NCI-H460 (cell line): Measurements from ENCODE around the gene LRMDA. TPM values are rescaled to one million over a fixed set of nuclear protein-coding genes. Genes with fewer than 3 reads are reported as not detected.

ENCODE experiments used
- DNase-seq: peaks from one replicate; pipeline ENCODE4 v3.0.0-alpha.2; 2016; ENCODE audit warnings: low read depth; ENCODE audit errors: extremely low read depth
- total RNA-seq: library from RNA; depleted of rRNA; stranded (reverse); fragments of >200 nt; shearing (Covaris generic); gene quantifications from 2 replicates; pipeline ENCODE4 v1.2.3, GENCODE V29; 2014

LRMDA gene
- total RNA-seq, 1 experiment from 2014 or later: 0.99 TPM

DNA sequence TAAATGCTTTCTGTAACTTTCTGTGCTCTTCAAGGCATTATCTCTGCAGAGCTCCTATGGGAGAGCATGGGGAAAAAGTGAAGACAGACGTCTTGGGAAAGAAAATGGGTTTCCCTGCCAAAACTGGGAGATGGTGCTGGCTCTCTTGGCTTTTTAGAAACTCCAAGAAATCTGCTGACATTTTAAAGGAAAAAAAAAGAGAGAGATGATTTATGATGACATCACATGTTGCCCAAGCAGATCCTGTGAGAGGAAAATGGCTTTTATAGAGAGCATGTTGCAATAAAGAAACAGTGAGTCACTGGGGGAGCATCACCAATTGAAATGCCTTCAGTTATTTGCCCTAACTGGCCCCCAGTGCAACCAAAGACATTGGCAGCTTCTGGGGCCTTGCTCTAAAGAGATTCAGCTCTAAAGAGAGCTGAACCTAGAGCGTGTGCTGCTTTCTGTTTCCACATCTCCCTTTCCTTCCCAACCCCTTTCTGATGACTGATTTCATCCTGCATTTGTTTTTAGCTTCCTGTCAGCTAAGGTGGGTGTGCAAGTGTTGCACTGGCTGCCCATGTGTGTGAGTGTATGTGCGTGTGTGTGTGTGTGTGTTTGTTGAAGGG lies 37.7 kb downstream of the LRMDA start:
- DNase-seq: peak; percentile 69

DNA sequence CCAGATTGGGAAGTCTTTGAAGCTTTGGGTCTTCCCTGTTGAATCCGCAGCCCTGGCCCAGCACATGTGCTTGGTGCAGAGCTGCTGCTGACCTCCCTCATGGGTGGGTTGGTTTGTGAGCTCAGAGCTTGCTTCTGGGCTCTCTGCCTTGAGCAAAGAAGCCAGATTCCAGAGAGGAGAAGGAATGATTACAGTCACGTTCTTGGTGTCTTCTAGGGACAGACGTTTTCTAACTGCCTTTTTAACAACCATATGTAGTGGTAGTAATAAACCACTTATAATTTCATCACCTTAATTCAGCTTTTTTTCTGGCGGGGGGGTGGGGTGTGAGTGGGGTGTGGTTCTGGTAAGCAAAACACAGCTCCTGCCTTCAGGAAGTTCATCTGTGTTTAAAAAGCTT lies 39.5 kb downstream of the LRMDA start:
- DNase-seq: no peak

DNA sequence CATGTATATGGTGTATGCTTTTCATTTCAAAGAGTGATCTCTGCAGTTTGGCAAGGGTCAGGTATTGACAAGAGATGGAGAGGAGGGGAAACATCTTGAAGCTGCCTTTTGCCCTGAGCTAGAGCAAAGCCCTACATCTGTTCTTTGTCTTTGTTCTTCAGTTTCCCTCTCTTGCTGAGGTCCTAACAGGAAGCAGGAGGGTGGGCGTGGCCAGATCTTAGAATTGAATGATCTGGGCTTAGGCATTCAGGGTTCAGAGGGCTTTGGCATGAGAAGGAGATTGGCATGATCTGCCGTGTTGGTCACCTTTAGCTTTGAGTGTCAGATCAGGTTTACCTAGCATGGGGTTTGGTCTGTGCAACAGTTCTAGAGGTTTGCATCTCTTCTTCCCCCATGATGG lies 41.3 kb downstream of the LRMDA start:
- DNase-seq: no peak

DNA sequence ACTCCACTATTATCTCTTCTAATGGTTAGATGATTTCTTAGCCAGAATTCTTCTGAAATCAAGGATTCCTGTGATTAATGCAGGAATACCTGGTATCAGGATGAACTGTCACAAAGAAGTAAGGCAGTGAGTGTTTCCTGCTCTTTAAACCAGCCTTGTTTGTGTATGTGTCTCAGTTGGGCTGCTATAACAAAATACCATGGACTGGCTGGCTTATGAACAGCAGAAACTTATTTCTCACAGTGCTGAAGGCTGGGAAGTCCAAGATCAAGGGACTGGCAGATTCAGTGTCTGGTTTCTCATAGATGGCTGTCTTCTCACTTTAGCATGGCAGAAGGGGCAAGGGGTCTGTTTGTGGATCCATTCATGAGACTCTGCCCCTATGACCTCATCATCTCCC lies 42.7 kb downstream of the LRMDA start:
- no peak for DNase-seq

DNA sequence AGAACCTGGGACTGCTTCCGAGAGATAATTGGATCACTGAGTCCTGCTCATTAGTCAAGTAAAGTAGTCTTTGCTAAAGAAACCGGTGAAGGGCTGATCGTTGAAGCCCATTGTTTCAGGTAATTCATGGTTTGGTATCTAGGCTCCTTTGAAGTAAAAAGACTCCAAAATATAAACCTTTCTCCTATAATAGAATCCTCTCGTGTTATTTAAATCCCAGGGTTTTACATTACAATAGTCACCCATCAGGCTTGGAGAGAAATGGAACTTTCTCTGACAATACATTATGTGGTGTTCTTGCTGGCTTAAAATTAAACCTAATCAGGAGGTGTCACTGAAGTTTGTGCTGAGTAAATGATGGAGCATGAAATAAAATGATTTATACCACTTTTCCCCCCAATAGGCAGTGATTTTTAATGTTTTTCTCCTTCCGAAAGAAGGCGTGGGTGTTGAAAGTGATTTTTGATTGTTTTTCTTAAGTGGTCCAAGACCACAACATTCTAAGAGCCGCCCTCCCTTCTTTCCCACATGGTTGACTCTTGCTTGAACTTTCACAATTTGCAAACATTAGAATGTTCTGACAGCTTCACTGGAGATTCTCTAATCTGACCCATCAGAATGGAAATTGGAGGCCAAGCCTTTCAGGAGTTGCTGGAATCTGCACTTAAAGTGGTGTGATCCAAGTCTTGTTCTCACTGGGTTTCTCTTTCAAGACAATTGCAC lies 44.2 kb downstream of the LRMDA start:
- no peak for DNase-seq

DNA sequence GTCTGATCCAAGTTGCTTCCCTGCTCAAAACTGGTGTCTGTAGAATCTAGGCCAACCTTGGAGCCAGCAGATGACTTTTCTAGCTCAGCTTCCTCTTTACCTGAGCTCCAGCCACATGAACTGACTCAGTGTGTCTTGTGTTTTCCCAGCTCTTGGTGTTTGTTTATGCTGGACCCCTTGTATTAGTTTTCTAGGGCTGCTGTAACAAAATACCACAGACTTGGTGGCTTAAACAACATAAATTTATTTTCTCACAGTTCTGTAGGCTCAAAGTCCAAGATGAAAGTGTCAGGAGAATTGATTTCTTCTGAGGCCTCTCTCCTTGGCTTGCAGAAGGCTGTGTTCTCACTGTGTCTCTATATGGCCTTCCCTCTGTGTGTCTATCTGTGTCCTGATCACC lies 45.1 kb downstream of the LRMDA start:
- DNase-seq: no peak

DNA sequence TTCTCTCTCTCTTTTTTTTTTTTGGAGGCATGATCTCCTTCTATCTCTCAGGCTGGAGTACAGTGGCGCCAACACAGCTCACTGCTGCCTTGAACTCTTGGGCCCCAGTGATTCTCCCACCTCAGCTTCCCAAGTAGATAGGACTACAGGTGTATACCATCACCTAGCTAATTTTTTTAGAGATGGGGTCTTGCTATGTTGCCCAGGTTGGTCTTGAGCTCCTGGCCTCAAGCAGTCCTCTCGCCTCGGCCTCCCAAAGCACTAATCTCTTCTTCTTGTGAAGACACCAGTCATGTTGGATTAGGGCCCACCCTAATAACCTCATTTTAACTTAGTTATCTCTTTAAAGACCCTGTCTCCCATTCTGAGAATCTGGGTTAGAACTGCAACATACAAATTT lies 45.6 kb downstream of the LRMDA start:
- DNase-seq: no peak

DNA sequence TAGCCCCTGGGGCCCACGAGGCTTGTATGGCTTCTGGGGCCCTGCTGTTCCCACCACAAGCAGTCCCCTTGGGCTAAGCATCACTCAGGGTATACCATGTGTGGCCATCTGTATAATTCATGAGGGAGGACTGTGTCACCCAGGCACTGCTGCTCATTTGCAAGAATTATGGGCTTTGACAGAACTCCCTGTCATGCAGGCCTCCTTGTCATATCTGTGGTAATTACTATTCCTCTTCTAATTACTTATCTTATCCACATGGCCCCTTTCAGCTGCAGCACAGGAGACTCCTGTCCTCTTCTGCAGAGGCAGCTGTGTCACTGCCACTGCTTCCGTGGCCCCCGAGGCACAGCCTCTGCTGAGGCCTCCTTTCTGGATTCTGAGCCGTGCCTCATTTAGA lies 46.3 kb downstream of the LRMDA start:
- DNase-seq: no peak

DNA sequence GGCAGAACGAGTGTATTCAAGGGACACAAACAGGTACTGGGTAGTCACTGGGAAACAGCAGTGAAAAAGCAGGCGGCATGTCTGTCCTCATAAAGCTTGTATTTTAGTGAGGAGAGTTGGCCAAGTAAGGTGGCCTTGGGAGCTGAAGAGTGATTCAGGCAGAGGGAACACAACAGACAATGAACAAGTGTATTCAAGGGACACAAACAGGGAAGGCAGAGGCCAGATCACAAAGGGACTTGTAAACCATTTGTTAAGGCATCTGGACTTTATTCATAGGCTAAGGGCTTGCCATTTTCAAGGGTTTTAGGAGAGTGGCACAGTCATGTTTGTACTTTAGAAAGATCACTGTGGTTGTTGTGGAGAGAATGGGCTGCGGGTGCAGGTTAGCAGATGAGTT lies 49.0 kb downstream of the LRMDA start:
- DNase-seq: no peak

DNA sequence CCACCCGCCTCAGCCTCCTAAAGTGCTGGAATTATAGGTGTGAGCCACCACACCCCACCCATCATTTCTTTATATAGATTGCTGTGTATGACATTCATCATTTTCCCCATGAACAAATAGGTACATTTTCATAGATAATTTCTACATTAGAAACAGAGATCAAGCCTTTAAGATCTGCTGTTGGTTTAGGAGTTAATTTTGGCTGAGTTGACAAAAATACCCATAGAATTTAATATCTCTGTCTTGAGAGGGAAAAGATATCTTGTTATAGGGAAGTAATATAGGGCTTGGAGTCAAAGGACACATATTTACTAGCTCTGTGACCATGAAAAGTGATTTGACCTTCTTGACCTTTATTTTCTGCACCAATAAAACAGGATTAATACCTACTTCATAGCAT lies 51.8 kb downstream of the LRMDA start:
- no peak for DNase-seq

DNA sequence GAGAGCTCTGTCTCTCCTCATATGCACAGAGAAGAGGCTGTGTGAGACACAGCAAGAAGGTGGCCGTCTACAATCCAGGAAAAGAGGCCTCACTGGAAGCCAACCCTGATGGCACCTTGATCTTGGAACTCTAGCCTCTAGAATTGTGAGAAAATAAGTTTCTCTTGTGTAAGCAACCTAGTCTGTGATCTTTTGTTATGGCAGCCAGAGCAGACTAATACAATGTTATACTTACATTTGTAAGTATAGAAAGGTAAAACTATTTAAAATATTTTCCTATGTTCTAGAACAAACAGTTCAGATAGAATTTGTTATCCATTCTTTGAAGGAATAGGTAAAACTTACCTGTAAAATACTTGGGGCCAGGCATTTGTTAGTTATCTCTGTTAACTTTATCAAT lies 53.3 kb downstream of the LRMDA start:
- DNase-seq: no peak

DNA sequence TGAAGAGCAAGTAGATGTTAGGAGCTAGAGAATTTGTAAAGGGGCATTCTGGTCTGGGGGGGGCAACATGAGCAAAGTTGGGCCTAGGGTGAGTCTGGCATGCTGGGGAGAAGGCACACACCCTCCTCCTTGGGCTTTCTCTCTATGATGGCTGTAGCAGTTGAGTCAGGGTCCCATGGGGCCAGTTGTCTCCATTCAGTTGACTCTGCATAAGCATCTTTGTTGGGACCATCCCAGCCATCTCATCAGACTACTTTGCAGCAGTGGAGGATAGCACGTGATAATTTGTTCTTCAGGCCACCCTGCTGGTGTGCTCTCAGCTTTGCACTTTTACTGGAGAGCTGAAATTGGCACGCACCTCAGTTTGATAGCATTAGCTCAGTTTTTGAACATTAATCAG lies 55.2 kb downstream of the LRMDA start:
- no peak for DNase-seq

DNA sequence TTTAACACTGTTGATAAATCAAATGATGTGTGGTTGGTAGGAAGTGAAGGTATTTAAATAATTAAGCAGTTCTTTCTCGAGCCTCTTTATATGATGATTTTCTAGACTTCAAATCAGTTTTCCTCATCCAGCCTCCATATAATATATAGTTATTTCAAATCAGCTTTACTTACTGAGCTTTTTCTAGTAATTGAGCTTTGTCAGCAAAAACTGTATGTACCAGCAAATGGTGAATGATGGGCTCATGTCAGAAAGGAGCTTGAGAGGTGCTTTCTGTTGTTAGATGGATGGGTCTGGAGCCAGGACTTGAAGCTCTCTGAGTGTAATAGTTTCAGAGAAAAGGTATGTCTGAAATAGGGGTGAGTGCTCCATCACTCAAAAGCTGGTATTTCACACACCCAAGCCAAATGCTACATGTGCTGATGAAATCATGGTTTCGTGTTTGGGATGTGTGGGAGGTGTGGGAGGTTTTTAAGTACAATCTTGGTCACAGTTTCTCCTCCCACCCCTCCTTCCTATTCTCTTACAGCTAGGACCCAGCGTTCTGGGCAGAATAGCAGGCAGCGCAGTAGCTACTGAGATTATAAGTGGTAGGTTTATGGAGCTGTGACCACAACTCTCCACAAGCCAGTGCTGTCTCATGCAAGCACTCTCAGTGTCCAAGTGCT lies 55.8 kb downstream of the LRMDA start:
- DNase-seq: no peak

DNA sequence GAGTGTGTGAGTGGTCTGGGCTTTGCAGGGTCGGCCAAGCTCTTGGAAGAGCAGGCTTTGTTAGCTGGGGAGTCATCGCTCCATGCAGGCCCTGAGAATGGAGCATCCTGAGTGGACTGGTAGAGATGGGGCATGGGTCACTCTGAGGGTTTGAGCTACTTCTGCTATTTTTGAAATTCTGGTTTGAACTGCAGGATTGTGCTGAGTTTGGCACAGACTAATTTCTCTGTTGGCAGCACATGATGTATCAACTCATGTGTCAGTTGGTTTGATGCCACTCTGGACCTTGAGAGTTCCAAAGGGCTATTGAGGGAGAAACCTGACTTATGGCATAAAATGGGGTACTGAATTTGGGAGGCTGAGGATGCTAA lies 56.3 kb downstream of the LRMDA start:
- no peak for DNase-seq

DNA sequence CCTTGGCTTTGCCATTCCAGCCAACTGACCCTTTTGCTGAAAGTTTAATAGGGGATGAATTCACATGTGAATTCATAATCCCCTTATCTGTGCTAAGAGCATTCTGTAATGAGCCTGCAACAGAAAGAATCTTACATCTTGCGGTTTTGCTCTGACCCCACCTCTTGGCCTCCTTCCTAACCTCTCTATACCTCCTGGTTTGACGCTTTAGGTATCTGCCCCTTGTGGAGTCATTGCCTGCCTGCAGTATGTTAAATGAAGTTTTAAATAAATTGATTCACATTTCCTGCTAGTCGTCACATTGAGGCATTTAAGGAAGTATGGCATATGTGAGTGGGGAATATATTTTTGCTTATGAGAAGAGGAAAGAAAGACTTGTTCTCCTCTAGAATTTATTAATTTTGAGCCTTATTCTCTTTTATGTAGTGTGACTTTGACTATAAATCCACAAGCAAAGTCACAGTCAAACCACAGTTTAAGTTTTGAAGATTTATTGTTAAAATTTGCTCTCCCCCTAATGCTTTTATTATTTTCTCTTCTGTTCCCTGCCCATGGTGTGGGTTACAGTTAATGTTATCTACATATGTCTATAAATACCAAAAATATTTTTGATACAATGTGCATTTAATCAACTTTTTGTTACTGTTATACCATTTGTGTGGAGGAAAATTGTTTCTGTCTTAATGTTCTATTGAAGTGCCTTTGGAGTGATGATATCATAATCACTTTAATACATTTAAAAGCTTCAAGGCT lies 60.9 kb downstream of the LRMDA start:
- no peak for DNase-seq

DNA sequence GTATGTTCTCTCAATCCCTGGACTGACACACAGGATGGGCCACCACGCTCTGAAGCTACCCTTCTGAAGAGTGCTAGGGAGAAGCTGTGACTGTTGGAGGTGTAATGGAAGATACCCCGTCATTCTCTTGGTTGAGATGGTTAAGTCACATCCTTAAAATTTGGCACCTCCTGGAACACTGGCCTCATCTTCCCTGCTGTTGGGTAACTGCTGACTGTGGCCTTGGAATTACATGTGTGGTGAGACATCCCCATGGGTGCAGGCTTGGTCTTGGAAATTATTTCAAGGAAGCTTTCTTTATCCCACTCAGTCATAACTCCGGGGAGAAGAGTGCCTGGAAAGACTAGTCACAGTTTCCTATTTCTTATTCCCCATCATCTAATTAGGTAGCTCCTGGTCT lies 62.0 kb downstream of the LRMDA start:
- DNase-seq: no peak

DNA sequence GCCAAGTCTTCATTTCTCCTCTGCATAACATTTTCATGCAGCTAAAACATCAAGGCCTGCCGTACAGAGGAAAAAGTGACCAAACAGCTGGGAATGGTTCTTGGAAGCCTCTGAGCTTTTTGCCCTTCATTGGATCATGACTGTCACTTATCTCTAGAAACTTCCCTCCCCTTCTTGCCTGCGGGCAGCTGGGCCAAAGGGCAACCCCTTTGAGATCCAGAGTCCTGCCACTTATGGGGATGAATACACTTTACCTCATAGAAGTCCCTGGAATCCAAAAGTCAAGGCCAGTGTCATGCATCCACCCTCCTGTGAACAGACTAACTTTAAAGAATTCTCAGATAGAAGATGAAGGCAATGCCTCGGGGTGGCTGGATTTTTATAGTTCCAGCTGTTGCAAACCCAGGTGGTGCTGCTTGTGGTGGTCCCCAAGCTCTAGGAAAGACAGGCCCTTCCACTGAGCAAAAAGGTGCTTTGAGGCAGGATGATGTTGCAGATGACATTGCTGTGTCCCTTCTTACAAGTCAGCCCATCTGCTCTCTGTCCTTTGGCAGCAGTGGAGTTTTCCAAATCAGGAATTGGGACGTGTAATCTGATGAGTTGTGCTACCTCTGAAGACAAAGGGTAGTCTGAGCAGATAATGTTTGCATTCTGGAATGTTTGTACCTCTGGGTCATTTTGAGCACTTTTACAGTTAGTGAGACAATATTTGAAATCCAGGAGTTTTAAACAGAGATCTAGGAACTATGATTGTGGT lies 64.2 kb downstream of the LRMDA start:
- DNase-seq: no peak

DNA sequence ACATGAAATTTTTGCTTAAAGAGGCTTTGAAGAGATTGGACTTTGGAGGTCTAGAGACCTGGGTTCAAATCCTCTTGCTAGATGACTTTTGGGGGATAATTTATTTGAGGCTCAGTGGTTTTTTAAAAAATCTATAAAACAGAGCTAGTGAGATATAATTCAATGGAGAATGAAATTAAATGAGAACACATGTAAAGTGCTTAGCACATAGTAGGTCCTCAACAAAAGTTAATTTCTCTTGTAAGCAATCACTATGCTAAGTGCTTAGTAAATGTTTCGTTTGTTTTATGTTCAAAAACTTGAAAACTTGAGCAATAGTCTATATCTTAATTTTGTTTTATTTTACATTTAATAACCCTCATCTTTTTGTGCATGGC lies 64.8 kb downstream of the LRMDA start:
- DNase-seq: no peak

DNA sequence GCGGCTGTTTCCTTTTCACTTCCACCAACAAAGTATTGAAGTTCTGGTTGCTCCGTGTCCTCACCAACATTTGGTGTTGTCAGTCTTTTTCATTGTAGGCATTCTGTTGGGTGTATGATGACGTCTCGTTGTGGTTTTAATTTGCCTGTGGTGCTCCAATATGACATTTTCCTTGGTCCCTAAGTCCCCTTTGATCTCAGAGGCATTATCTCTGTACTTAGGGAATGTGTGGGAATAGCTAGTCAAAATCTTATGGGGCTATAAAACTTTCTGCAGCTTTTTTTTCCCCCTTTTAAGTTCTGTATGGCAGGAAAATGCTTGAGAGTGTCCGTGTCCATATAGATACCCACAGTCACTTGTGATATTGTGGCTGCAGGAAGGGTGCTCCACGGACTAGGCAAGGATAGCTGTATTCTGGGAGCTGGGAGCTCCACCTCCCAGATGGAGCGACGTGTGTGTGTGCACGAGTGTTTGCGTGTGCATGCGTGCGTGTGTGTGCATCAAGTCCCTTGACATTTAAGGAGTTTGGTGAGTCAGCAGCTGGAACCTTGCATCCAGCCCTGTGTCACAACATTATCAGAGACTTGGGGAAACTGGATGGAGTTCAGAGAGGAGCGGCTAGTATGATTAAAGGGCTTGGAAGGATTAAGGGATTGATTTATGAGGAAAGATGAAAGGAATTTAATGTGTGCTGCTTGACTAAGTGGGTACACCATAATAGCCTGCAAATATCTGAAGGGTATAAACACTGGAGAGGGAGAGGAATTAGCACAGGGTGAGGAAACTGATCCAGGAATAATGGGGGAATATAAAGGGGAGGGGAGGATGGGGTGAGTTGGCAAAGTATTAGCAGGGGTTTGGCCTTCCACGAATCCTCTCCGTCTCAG lies 66.8 kb downstream of the LRMDA start:
- no peak for DNase-seq

DNA sequence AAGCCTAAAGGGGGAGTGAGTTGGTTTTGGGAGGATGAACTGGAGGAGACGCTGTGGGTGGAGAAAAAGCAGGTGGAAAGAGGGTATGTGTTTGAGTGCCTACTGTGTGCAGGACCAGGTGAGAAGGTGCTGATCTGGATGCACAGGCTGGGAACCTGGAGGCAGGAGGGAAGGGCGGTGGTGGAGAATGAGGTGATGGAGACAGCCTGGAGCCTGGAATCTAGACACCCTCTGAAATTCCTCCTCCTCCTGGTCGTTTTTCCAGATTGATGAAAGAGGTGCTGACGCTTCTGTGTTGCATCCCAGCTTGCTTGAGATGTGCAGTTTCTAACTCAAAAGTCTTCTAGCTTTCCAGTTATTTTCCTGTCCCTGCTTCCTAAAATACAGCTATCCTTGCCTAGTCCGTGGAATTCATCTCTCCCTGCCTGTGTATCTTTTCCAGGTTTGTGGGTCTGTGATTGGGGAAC lies 67.5 kb downstream of the LRMDA start:
- DNase-seq: no peak
